BLaER1 (cell line): ENCODE data around the gene SPOCK1.

Experiments used
- H3K27ac ChIP-seq: shearing (Covaris generic); formaldehyde crosslinking; 2 replicates; pipeline ENCODE4 v1.8.1; 2022
- H3K27me3 ChIP-seq: shearing (Covaris generic); formaldehyde crosslinking; 2 replicates; pipeline ENCODE4 v1.8.1; 2022
- H3K36me3 ChIP-seq: shearing (Covaris generic); formaldehyde crosslinking; 2 replicates; pipeline ENCODE4 v1.8.1; 2022
- H3K4me1 ChIP-seq: shearing (Covaris generic); formaldehyde crosslinking; 2 replicates; pipeline ENCODE4 v1.8.1; 2022
- H3K4me2 ChIP-seq: shearing (Covaris generic); formaldehyde crosslinking; 2 replicates; pipeline ENCODE4 v1.8.1; 2022
- H3K4me3 ChIP-seq: shearing (Covaris generic); formaldehyde crosslinking; 2 replicates; pipeline ENCODE4 v1.8.1; 2022
- H3K9ac ChIP-seq: shearing (Covaris generic); formaldehyde crosslinking; 2 replicates; pipeline ENCODE4 v1.8.1; 2022
- H3K9me3 ChIP-seq: shearing (Covaris generic); formaldehyde crosslinking; 2 replicates; pipeline ENCODE4 v1.8.1; 2022
- H4K20me1 ChIP-seq: shearing (Covaris generic); formaldehyde crosslinking; 2 replicates; pipeline ENCODE4 v1.8.1; 2022
- Cebpa-rat ChIP-seq: shearing (Covaris generic); IDR thresholded peaks from 2 replicates; pipeline ENCODE4 v1.8.1; 2022

The SPOCK1 gene

GRCh38 chr5:137122558-137122957 is 376.6 kb downstream of the SPOCK1 start:
- Histone ChIP-seq H3K9ac (no peak overlapping the region), H3K9me3 (no peaks in the 10 kb centered on the region), H3K4me1 (peaks cover 11% of the 10 kb centered on the region), H3K36me3 (no peaks in the 10 kb centered on the region), H3K4me3 (no peak overlapping the region), H4K20me1 (no peaks in the 10 kb centered on the region), H3K4me2 (no peak overlapping the region), H3K27me3 (no peaks in the 10 kb centered on the region), H3K27ac (no peak overlapping the region)
- TF ChIP-seq Cebpa-rat: no peak

DNA sequence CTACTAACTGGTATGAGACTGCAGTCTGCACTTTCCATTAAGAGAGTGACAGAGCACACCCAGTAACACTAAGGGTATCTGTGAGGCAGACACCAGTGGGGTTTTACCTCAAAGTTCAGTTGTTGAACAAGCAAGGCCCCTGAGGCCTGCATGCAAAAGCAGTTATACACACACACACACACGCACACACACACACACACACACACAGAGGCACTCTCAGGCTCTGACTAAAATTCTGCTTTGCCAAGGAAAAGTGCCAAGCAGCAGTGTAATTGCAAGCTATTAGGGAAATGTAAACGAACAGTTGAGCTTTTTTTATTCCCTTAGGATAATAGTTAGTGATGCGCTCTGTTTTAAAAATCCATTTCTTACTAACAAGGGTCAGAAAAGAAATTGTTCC is 377.1 kb downstream of the SPOCK1 start:
- no peak for TF ChIP-seq Cebpa-rat
- Histone ChIP-seq H3K4me3 (no peak overlapping the region), H3K4me1 (peaks cover 11% of the 10 kb centered on the region)

GRCh38 chr5:137119321-137119720 is 379.8 kb downstream of the SPOCK1 start:
- H3K4me3 ChIP-seq: no peak overlapping the region

More for the DNA sequence above, 377.1 kb downstream of the SPOCK1 start:
- Histone ChIP-seq H3K36me3 (no peaks in the 10 kb centered on the region), H3K9me3 (no peaks in the 10 kb centered on the region), H3K27ac (no peak overlapping the region), H4K20me1 (no peaks in the 10 kb centered on the region), H3K4me2 (no peak overlapping the region), H3K9ac (no peak overlapping the region), H3K27me3 (no peaks in the 10 kb centered on the region)

DNA sequence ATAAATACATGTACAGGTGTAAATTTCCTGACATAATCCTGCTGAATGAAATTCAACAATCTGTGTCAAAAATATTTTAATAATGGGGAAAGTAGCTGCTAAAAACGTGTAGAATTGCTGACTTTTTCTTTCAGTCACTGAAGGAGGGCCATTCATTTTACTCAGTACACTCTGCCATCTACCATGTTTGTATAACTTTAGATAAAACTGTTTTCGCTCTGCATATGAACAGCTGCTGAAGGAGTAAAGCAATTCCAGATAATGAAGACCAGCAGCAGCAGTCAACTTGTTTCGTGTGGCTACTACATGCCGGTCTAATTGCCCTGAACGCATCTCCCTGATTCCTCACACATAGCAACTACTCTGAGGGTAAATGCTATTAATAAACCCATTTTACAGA is 380.5 kb downstream of the SPOCK1 start:
- H4K20me1 ChIP-seq: no peaks in the 10 kb centered on the region
- no peaks in the 10 kb centered on the region for H3K36me3 ChIP-seq
- no peaks in the 10 kb centered on the region for H3K27me3 ChIP-seq
- no peaks in the 10 kb centered on the region for H3K9me3 ChIP-seq
- TF ChIP-seq Cebpa-rat: no peak
- H3K4me2 ChIP-seq: no peak overlapping the region
- no peak overlapping the region for H3K4me3 ChIP-seq
- no peak overlapping the region for H3K27ac ChIP-seq
- no peak overlapping the region for H3K9ac ChIP-seq
- H3K4me1 ChIP-seq: peaks cover 17% of the 10 kb centered on the region

More at GRCh38 chr5:137119321-137119720, 379.8 kb downstream of the SPOCK1 start:
- Histone ChIP-seq H3K4me1 (peaks cover 19% of the 10 kb centered on the region), H3K27me3 (no peaks in the 10 kb centered on the region), H3K4me2 (no peak overlapping the region), H3K36me3 (no peaks in the 10 kb centered on the region), H3K9ac (no peak overlapping the region), H4K20me1 (no peaks in the 10 kb centered on the region), H3K9me3 (no peaks in the 10 kb centered on the region), H3K27ac (no peak overlapping the region)
- TF ChIP-seq Cebpa-rat: no peak

GRCh38 chr5:137115152-137115551 is 384.0 kb downstream of the SPOCK1 start:
- H4K20me1 ChIP-seq: no peaks in the 10 kb centered on the region
- H3K36me3 ChIP-seq: no peaks in the 10 kb centered on the region
- H3K9ac ChIP-seq: no peak overlapping the region
- H3K4me1 ChIP-seq: peaks cover 17% of the 10 kb centered on the region
- no peak overlapping the region for H3K27ac ChIP-seq
- no peak for TF ChIP-seq Cebpa-rat
- no peaks in the 10 kb centered on the region for H3K9me3 ChIP-seq
- peak overlapping the region; percentile 68 for H3K4me2 ChIP-seq
- H3K27me3 ChIP-seq: no peaks in the 10 kb centered on the region
- no peak overlapping the region for H3K4me3 ChIP-seq

GRCh38 chr5:137114529-137114928 is 384.6 kb downstream of the SPOCK1 start:
- Histone ChIP-seq H3K4me2 (peak overlapping the region; percentile 68), H3K36me3 (no peaks in the 10 kb centered on the region), H3K27ac (no peak overlapping the region)

GRCh38 chr5:137113939-137114338 is 385.2 kb downstream of the SPOCK1 start:
- H3K4me2 ChIP-seq: no peak overlapping the region

More at GRCh38 chr5:137114529-137114928, 384.6 kb downstream of the SPOCK1 start:
- Histone ChIP-seq H3K9ac (no peak overlapping the region), H3K9me3 (no peaks in the 10 kb centered on the region), H4K20me1 (no peaks in the 10 kb centered on the region), H3K27me3 (no peaks in the 10 kb centered on the region), H3K4me1 (peaks cover 17% of the 10 kb centered on the region), H3K4me3 (no peak overlapping the region)
- no peak for TF ChIP-seq Cebpa-rat

DNA sequence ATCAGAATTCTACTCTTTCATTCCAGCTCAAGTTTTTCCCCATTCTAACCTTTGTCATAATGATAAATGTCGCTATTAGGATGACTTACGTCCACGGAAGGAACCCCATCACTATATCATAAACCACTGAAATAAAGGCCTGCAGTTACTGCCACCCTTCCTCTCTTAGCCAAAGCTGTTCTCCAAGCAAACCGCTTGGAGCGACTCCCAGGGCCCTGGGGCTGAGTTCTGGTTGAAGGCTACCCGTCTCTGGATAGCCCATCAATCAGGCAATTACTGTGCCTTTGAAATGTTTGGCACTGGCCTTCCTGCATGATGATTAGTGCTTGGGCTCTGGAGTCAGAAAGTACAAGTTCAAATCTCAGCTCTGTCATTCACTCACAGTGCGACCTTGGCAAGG is 386.0 kb downstream of the SPOCK1 start:
- no peaks in the 10 kb centered on the region for H3K27me3 ChIP-seq

More at GRCh38 chr5:137113939-137114338, 385.2 kb downstream of the SPOCK1 start:
- H3K9ac ChIP-seq: no peak overlapping the region
- H3K9me3 ChIP-seq: no peaks in the 10 kb centered on the region
- no peaks in the 10 kb centered on the region for H4K20me1 ChIP-seq
- H3K4me3 ChIP-seq: no peak overlapping the region
- H3K36me3 ChIP-seq: no peaks in the 10 kb centered on the region
- H3K27ac ChIP-seq: no peak overlapping the region
- no peaks in the 10 kb centered on the region for H3K27me3 ChIP-seq
- H3K4me1 ChIP-seq: peaks cover 17% of the 10 kb centered on the region
- TF ChIP-seq Cebpa-rat: no peak

DNA sequence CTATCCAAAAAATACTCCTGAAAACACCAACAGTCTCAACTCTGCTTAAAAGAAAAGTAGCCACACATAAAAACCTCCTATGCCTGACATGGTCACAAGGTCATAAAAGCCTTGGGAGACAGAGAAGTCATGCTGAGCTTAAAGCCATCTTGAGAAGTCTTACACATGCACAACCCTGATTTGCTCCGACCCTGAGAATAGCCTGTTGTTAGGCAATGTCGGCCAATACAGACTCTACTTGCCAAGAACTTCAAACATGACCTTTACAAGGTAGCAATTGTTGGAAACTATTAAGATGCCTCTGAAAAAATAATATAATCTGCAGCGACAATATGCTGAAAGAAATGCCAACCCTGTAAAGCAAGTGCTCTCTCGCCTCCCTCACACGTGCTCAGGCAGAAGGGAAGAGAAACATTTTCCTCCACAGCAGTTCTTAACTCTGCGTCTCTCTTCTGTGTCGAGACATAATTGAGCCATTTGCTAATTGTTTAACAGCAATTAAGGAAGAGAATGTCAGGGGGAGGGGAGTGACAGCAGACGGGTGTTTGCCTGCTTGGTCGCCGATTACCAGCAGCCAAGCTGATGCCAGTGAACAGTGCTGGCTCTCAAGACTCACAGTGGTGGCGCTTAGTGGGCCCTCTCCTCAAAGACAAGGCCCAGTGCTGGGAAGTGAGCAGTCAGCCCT is 393.6 kb downstream of the SPOCK1 start:
- H3K9me3 ChIP-seq: no peaks in the 10 kb centered on the region
- H3K27me3 ChIP-seq: no peaks in the 10 kb centered on the region
- H3K4me3 ChIP-seq: no peak overlapping the region
- TF ChIP-seq Cebpa-rat: no peak
- H3K4me1 ChIP-seq: no peaks in the 10 kb centered on the region
- H3K4me2 ChIP-seq: no peak overlapping the region
- H4K20me1 ChIP-seq: no peaks in the 10 kb centered on the region
- H3K27ac ChIP-seq: no peak overlapping the region
- no peaks in the 10 kb centered on the region for H3K36me3 ChIP-seq
- no peak overlapping the region for H3K9ac ChIP-seq

More for the DNA sequence above, 386.0 kb downstream of the SPOCK1 start:
- no peaks in the 10 kb centered on the region for H3K9me3 ChIP-seq
- no peak overlapping the region for H3K27ac ChIP-seq
- no peaks in the 10 kb centered on the region for H4K20me1 ChIP-seq
- no peak overlapping the region for H3K4me2 ChIP-seq
- no peaks in the 10 kb centered on the region for H3K36me3 ChIP-seq
- H3K4me3 ChIP-seq: no peak overlapping the region
- peaks cover 17% of the 10 kb centered on the region for H3K4me1 ChIP-seq
- H3K9ac ChIP-seq: no peak overlapping the region
- TF ChIP-seq Cebpa-rat: no peak

DNA sequence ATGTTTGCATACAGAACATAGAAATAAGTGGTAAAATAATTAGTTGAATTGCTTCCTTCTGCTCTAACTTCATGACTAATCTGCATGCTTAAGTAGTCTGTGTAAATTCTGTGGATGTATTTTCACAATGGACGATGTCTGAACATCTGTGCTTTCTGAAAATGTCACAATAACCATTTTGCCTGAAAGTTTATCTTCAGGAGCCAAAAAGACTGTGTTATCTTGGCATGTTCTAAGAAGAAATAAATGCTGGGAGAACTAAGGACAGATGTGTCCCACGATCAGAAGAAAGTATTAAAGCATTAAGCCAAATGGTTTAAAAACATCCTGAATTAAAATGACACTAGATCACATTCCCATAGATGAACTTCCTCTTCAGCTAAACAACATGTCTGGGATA is 397.6 kb downstream of the SPOCK1 start:
- H3K27me3 ChIP-seq: no peaks in the 10 kb centered on the region

More for the DNA sequence above, 397.6 kb downstream of the SPOCK1 start:
- Histone ChIP-seq H3K9me3 (no peaks in the 10 kb centered on the region), H3K27ac (no peak overlapping the region), H3K4me3 (no peak overlapping the region), H4K20me1 (no peaks in the 10 kb centered on the region), H3K36me3 (no peaks in the 10 kb centered on the region), H3K4me1 (no peaks in the 10 kb centered on the region), H3K4me2 (no peak overlapping the region), H3K9ac (no peak overlapping the region)
- no peak for TF ChIP-seq Cebpa-rat
